B cell (primary cell): ENCODE measurements around the gene ZSCAN32.

Source experiments
- CTCF ChIP-seq: fragments of 200-600 bp; IDR thresholded peaks from one replicate; pipeline ENCODE4 v1.8.0; 2022; ENCODE audit warnings: antibody characterized with exemption, mild to moderate bottlenecking
- EZH2 ChIP-seq: IDR thresholded peaks from 2 replicates; pipeline ENCODE4 v1.6.1; 2012; ENCODE audit warnings: borderline replicate concordance, low read depth, mild to moderate bottlenecking, moderate library complexity, low read length; ENCODE audit not compliant: insufficient read depth, poor library complexity, severe bottlenecking

- TF ChIP-seq EZH2 (no peak), CTCF (no peak)
These were observed at the start of gene ZSCAN32, which contains the start of gene ZNF174 for GRCh38 chr16:3400779-3401688.
